GM23338 (cell line): ENCODE measurements around the gene METRN. TPM values are rescaled to one million over a fixed set of nuclear protein-coding genes. Genes with fewer than 3 reads are reported as not detected.

Source experiments
- ATAC-seq: fragments of 200-7000 bp; cut with Tn5 transposase; 3 replicates; pipeline ENCODE4 v1.9.1; 2020
- DNase-seq: peaks from one replicate; pipeline ENCODE4 v3.0.0-alpha.2; 2015; ENCODE audit warnings: low spot score
- H2AFZ ChIP-seq: fragments of 200-600 bp; sonication (generic); 2 replicates; pipeline ENCODE4 v1.8.0; 2016; ENCODE audit warnings: antibody characterized with exemption, mild to moderate bottlenecking, moderate library complexity
- H3F3A ChIP-seq: fragments of 200-600 bp; sonication (generic); replicated peaks from 2 replicates; pipeline ENCODE4 v1.8.0; 2017; ENCODE audit warnings: antibody characterized with exemption, mixed run types, low read depth
- H3K27ac ChIP-seq: fragments of 200-600 bp; sonication (generic); 2 replicates; pipeline ENCODE4 v1.6.1; 2016; ENCODE audit warnings: low read depth
- H3K27me3 ChIP-seq: fragments of 200-600 bp; sonication (generic); 2 replicates; pipeline ENCODE4 v1.8.0; 2016; ENCODE audit warnings: mild to moderate bottlenecking, mixed run types, moderate library complexity; ENCODE audit not compliant: insufficient read depth
- H3K36me3 ChIP-seq: fragments of 200-600 bp; sonication (generic); 2 replicates; pipeline ENCODE4 v1.8.0; 2016; ENCODE audit warnings: mild to moderate bottlenecking; ENCODE audit not compliant: insufficient read depth
- H3K4me1 ChIP-seq: fragments of 200-600 bp; sonication (generic); 2 replicates; pipeline ENCODE4 v1.8.0; 2016; ENCODE audit warnings: mild to moderate bottlenecking, moderate library complexity; ENCODE audit not compliant: insufficient read depth
- H3K4me2 ChIP-seq: fragments of 200-600 bp; sonication (generic); 2 replicates; pipeline ENCODE4 v1.7.1; 2017; ENCODE audit warnings: mixed run types
- H3K4me3 ChIP-seq: fragments of 200-600 bp; sonication (generic); 2 replicates; pipeline ENCODE4 v1.6.1; 2016; ENCODE audit warnings: mixed run types
- H3K79me2 ChIP-seq: fragments of 200-600 bp; sonication (generic); replicated peaks from 2 replicates; pipeline ENCODE4 v1.8.0; 2017; ENCODE audit warnings: mild to moderate bottlenecking; ENCODE audit not compliant: insufficient read depth
- H3K9me2 ChIP-seq: fragments of 200-600 bp; sonication (generic); 2 replicates; pipeline ENCODE4 v1.8.0; 2017; ENCODE audit not compliant: insufficient read depth
- H4K20me1 ChIP-seq: fragments of 200-600 bp; sonication (generic); replicated peaks from 2 replicates; pipeline ENCODE4 v1.8.0; 2017; ENCODE audit warnings: mild to moderate bottlenecking; ENCODE audit not compliant: insufficient read depth
- H3K27ac Mint-ChIP-seq: 2 replicates; pipeline ENCODE4 v1.8.0; 2020; ENCODE audit warnings: inconsistent platforms, mild to moderate bottlenecking, moderate library complexity, mixed read lengths
- H3K27me3 Mint-ChIP-seq: 3 replicates; pipeline ENCODE4 v1.8.0; 2022; ENCODE audit warnings: low read depth, mild to moderate bottlenecking, moderate library complexity, mixed read lengths, inconsistent platforms; ENCODE audit not compliant: insufficient read depth, poor library complexity
- H3K36me3 Mint-ChIP-seq: 3 replicates; pipeline ENCODE4 v1.8.0; 2021; ENCODE audit warnings: low read depth, mild to moderate bottlenecking, inconsistent platforms, moderate library complexity, mixed read lengths
- H3K4me1 Mint-ChIP-seq: 3 replicates; pipeline ENCODE4 v1.8.0; 2020; ENCODE audit warnings: mild to moderate bottlenecking, inconsistent platforms, mixed read lengths
- H3K4me3 Mint-ChIP-seq: 3 replicates; pipeline ENCODE4 v1.8.0; 2021; ENCODE audit warnings: moderate library complexity, mild to moderate bottlenecking, inconsistent platforms, mixed read lengths
- H3K9me3 Mint-ChIP-seq: 3 replicates; pipeline ENCODE4 v1.8.0; 2020; ENCODE audit warnings: moderate library complexity, mild to moderate bottlenecking, inconsistent platforms, mixed read lengths
- CTCF ChIP-seq, 2 experiments: fragments of 200-600 bp in 1 of 2; sonication (generic) in 1 of 2; conservative IDR thresholded peaks; 2 replicates each; pipeline versions ENCODE4 v1.5.1 to v1.6.1; 2016 to 2017; ENCODE audit warnings: antibody characterized with exemption in 2 of 2, low read depth in 2 of 2, mild to moderate bottlenecking in 2 of 2, moderate library complexity in 1 of 2
- EZH2phosphoT487 ChIP-seq: fragments of 200-600 bp; sonication (generic); IDR thresholded peaks from one replicate; pipeline ENCODE4 v1.8.1; 2018; ENCODE audit warnings: antibody characterized with exemption; ENCODE audit not compliant: unreplicated experiment
- JUNB ChIP-seq: IDR thresholded peaks from one replicate; pipeline ENCODE4 v1.6.1; 2016; ENCODE audit warnings: antibody characterized with exemption; ENCODE audit not compliant: unreplicated experiment
- REST ChIP-seq: IDR thresholded peaks from one replicate; pipeline ENCODE4 v1.6.1; 2018; ENCODE audit warnings: antibody characterized with exemption; ENCODE audit not compliant: unreplicated experiment
- STAT1 ChIP-seq: IDR thresholded peaks from one replicate; pipeline ENCODE4 v1.6.1; 2016; ENCODE audit warnings: antibody characterized with exemption; ENCODE audit not compliant: unreplicated experiment
- ZNF331 ChIP-seq: fragments of 250-450 bp; sonication (Bioruptor Pico); IDR thresholded peaks from 2 replicates; pipeline ENCODE4 v1.5.0; 2020; ENCODE audit warnings: low read depth, mild to moderate bottlenecking, moderate library complexity
- polyA plus RNA-seq: library from polyadenylated mRNA; unstranded; fragments of >200 nt; fragmentation: Nextera tagmentation; extraction: Ambion mirVana; gene quantifications from 2 replicates; pipeline ENCODE4 v1.2.1, GENCODE V29; 2016
- total RNA-seq: library from RNA; depleted of rRNA; stranded (reverse); fragments of >200 nt; shearing (Covaris generic); gene quantifications from 2 replicates; pipeline ENCODE4 v1.2.3, GENCODE V29; 2014

METRN gene
- total and polyA plus RNA-seq, 2 experiments from 2014 or later, result 18.7 to 33.0 TPM

- Mint-ChIP-seq H3K4me1 (peaks cover 13% of the 10 kb centered on the region; the same call in 2 of the 3 replicates), H3K36me3 (no peaks in the 10 kb centered on the region), H3K27me3 (peaks cover 40% of the 10 kb centered on the region), H3K9me3 (peaks cover 4% of the 10 kb centered on the region; the same call in 1 of the 3 replicates), H3K4me3 (no peak overlapping the region), H3K27ac (no peak overlapping the region)
- H3K4me2 ChIP-seq, result no peak overlapping the region
- H3K79me2 ChIP-seq, result no peaks in the 10 kb centered on the region
- no peaks in the 10 kb centered on the region for H3K9me2 ChIP-seq
- peaks cover 46% of the 10 kb centered on the region for H3K27me3 ChIP-seq
- no peaks in the 10 kb centered on the region for H4K20me1 ChIP-seq
- TF ChIP-seq JUNB, result no peak
- TF ChIP-seq ZNF331 (CRISPR knock-in tag), result no peak
- no peak overlapping the region for H2AFZ ChIP-seq
- H3F3A ChIP-seq, result no peaks in the 10 kb centered on the region
- no peak for ATAC-seq
- no peak for DNase-seq
- H3K4me3 ChIP-seq, result no peak overlapping the region
- no peaks in the 10 kb centered on the region for H3K36me3 ChIP-seq
- peaks cover 12% of the 10 kb centered on the region; the same call in 1 of the 2 replicates for H3K4me1 ChIP-seq
- no peak overlapping the region for H3K27ac ChIP-seq
Measured at GRCh38 chr16:717450-718245, 2.7 kb downstream of the METRN start.

GRCh38 chr16:718389-718788 lies 3.5 kb downstream of the METRN start:
- H3K36me3 Mint-ChIP-seq, result no peaks in the 10 kb centered on the region
- peaks cover 13% of the 10 kb centered on the region; the same call in 2 of the 3 replicates for H3K4me1 Mint-ChIP-seq
- H2AFZ ChIP-seq, result no peak overlapping the region
- no peaks in the 10 kb centered on the region for H4K20me1 ChIP-seq
- no peak for DNase-seq
- ATAC-seq, result no peak
- no peaks in the 10 kb centered on the region for H3K9me2 ChIP-seq
- peaks cover 33% of the 10 kb centered on the region for H3K27me3 Mint-ChIP-seq
- H3K9me3 Mint-ChIP-seq, result no peaks in the 10 kb centered on the region
- no peak overlapping the region for H3K4me3 Mint-ChIP-seq
- no peaks in the 10 kb centered on the region for H3K36me3 ChIP-seq
- H3K27ac Mint-ChIP-seq, result no peak overlapping the region
- H3K4me1 ChIP-seq, result peaks cover 12% of the 10 kb centered on the region; the same call in 1 of the 2 replicates
- peaks cover 39% of the 10 kb centered on the region for H3K27me3 ChIP-seq
- no peak overlapping the region for H3K4me2 ChIP-seq
- H3F3A ChIP-seq, result no peaks in the 10 kb centered on the region
- TF ChIP-seq CTCF (conservative IDR thresholded peaks at IDR 0.05; ENCODE audit: low read depth in 2 of 2) (no peak), ZNF331 (CRISPR knock-in tag) (no peak), JUNB (no peak), REST (no peak), EZH2phosphoT487 (no peak), STAT1 (no peak)
- no peak overlapping the region for H3K27ac ChIP-seq
- H3K79me2 ChIP-seq, result no peaks in the 10 kb centered on the region
- no peak overlapping the region for H3K4me3 ChIP-seq
